Stimulated activated CD8-positive, alpha-beta memory T cell treated with anti-CD3 and anti-CD28 coated beads, Interleukin-15, amount 100 ng/mL, for 4 hours (primary cell): ENCODE data around the gene REV3L.
"Not testable (repeated sequence)": the region's sequence is repeated elsewhere in the genome, so short reads cannot be mapped to it uniquely, and the experiment has no call there.

Source experiments
- DNase-seq, 2 donors: peaks; one replicate each; pipeline ENCODE4 v3.0.0-alpha.2; 2020; ENCODE audit warnings: low read depth in 2 of 2

Gene REV3L

GRCh38 chr6:111300938-111301800 is 181.8 kb downstream of the REV3L start:
- DNase-seq: not testable (repeated sequence)

- no peak for DNase-seq
Measured at GRCh38 chr6:111297776-111298175, 185.2 kb downstream of the REV3L start.

- DNase-seq: no peak
Measured at GRCh38 chr6:111294374-111294967, 188.5 kb downstream of the REV3L start.

GRCh38 chr6:111291336-111292259 is 191.4 kb downstream of the REV3L start:
- no peak for DNase-seq

GRCh38 chr6:111290689-111291335 is 192.2 kb downstream of the REV3L start:
- DNase-seq: not testable (repeated sequence)

- DNase-seq: not testable (repeated sequence)
Measured at GRCh38 chr6:111284356-111284755, 198.7 kb downstream of the REV3L start.

- no peak for DNase-seq
Measured at GRCh38 chr6:111283707-111284106, 199.3 kb downstream of the REV3L start.

GRCh38 chr6:111282515-111282914 is 200.5 kb downstream of the REV3L start:
- no peak for DNase-seq

- no peak for DNase-seq
Measured at GRCh38 chr6:111280445-111280955, 202.5 kb downstream of the REV3L start.

- no peak for DNase-seq
Measured at GRCh38 chr6:111278731-111279130, 204.3 kb downstream of the REV3L start.

GRCh38 chr6:111277819-111278218 is 205.2 kb downstream of the REV3L start:
- DNase-seq: no peak

- DNase-seq: no peak
Measured at GRCh38 chr6:111276736-111277135, 206.3 kb downstream of the REV3L start.

- no peak for DNase-seq
Measured at GRCh38 chr6:111276335-111276734, 206.7 kb downstream of the REV3L start.

GRCh38 chr6:111274593-111275217 is 208.3 kb downstream of the REV3L start:
- no peak for DNase-seq

GRCh38 chr6:111270121-111270520 is 212.9 kb downstream of the REV3L start:
- DNase-seq: no peak

GRCh38 chr6:111269401-111269970 is 213.5 kb downstream of the REV3L start:
- DNase-seq: no peak

GRCh38 chr6:111267764-111268333 is 215.2 kb downstream of the REV3L start:
- no peak for DNase-seq

- no peak for DNase-seq
Measured at GRCh38 chr6:111266276-111266675, 216.7 kb downstream of the REV3L start.

- DNase-seq: no peak
Measured at GRCh38 chr6:111265842-111266241, 217.2 kb downstream of the REV3L start.

- DNase-seq: no peak
Measured at GRCh38 chr6:111263837-111264236, 219.2 kb downstream of the REV3L start.
